CD4-positive, alpha-beta T cell treated with Interferon gamma for 1 hour (primary cell): ENCODE data around the gene RNF32.
"Not testable (repeated sequence)": the region's sequence is repeated elsewhere in the genome, so short reads cannot be mapped to it uniquely, and the experiment has no call there.

Experiments used
- DNase-seq: peaks from one replicate; pipeline ENCODE4 v3.0.0-alpha.2; 2020

Gene RNF32

GRCh38 chr7:156676263-156676662 lies 35.7 kb downstream of the RNF32 start:
- no peak for DNase-seq

DNA sequence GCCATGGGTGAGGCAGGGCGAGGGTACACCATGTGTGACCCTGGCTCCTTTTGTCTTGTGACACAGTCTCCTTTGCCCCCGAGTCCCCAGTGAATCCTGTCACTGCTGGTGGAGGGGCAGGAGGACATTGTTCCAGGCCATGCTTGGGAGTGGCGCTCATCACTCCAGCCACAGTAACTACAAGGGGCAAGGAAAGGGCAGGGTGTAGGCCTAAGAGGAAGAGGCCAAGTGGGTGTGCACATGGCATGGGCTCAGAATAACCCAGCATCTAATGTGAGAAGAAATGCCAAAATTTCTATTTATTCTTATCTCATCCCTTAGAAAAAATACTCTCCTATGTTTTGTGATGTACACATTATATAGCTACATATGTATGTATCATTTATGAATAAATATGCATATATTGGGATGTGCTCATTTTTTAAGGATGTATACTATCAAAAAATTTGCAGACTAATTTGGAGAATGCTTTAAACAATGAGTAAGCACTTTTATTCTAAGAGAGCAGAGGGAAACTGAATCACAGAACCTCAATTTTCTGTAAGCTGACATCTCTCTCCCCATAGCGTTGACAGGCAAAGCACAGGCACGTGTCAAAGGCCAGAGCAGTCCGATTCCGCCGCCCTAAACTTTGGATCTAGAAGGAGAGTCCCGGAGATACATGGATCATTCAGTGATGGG lies 36.9 kb downstream of the RNF32 start:
- no peak for DNase-seq

DNA sequence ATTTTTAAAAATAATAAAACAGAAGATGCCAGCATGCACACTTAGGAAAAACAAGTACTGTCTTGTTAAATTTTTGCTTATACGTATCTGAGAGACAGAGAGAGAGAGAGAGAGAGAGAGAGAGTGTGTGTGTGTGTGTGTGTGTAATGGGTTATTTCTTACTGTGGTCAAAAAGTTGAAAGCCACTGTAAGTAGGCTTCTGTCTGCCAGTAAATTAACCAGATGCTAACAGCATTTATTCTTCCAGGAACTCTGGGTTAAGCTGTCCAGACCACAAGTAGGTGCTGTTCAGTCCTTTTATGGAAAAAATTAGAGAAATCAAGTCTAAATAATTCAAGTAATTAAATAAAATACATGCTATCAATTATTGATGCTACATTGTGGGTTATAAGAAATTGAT lies 39.7 kb downstream of the RNF32 start:
- DNase-seq: no peak

- no peak for DNase-seq
These were observed 42.4 kb downstream of the RNF32 start for GRCh38 chr7:156682928-156683327.

DNA sequence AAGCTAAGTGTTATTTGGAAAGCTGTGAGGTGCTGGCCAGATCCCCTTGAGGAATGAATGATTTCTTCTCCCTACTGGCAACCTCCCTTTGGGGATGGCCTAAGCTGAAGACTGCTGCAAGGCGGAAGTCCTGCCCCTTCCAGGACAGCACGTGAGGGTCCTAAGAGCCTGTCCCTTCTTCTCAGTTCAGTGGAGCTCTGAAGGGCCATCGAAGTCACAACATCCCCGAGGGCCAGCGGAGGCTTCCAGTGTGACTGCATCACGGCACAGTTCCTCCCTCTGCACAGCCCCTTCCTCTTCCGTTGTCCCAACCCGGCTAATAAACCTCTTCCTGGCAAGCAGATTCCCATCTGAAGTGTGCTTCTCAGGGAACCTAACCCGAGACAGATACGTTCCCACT lies 43.7 kb downstream of the RNF32 start:
- no peak for DNase-seq

GRCh38 chr7:156684661-156685060 lies 44.1 kb downstream of the RNF32 start:
- DNase-seq: no peak

DNA sequence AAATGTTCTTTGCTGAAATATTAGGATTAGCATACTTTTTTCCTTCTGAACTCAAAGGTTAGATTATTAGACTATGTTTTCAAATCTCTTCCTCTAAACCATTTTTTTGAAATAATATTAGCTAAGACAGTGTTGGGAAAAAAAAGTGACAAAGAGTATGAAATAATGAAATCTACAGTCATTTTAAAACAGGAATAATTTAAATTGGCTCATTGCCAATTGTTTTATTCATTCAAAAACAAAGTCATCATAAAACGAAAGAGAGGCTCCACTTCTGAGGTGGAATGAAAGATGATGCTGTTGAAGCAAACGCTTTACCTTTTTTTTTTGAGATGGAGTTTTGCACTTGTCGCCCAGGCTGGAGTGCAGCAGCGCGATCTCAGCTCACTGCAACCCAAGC lies 51.2 kb downstream of the RNF32 start:
- no peak for DNase-seq

DNA sequence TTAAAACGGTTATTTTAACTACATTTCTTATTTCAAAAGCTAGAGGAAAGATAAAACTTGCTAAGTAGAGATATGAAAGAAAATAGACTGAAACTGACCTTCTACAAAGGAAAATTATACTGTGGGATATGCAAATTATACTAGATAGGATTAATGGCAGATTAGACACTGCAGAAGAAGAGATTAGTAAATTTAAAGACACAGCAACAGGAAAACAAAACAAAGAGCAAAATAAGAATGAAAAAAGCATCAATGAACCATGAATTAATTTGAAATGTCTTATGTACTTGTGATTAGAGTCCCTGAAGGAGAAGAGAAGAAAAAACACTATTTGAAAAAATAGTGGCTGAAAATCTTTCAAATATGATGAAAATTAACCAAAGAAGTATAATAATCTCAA lies 52.3 kb downstream of the RNF32 start:
- no peak for DNase-seq

GRCh38 chr7:156693627-156694026 lies 53.1 kb downstream of the RNF32 start:
- no peak for DNase-seq

DNA sequence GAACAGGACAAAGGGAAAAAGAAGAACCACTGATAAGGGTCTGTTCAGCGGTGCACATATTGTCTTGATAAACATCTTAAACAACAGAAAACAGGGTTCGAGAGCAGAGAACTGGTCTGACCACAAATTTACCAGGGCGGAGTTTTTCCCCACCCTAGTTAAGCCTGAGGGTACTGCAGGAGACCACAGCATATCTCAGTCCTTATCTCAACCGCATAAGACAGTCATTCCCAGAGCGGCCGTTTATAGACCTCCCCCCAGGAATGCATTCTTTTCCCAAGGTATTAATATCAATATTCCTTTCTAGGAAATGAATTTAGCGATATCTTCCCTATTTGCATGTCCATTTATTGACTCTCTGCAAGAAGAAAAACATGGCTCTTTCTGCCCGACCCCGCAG lies 56.7 kb downstream of the RNF32 start:
- not testable (repeated sequence) for DNase-seq

DNA sequence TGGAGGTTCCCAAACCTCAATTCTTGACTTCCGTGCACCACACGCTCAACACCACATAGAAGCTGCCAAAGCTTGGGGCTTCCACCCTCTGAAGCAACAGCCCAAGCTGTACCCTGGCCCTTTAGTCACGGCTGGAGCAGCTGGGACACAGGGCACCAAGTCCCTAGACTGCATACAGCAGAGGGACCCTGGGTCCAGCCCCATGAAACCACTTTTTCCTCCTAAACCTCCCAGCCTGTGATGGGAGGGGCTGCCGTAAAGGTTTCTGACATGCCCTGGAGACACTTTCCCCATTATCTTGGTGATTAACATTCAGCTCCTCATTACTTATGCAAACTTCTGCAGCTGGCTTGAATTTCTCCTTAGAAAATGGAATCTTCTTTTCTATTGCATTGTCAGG lies 57.9 kb downstream of the RNF32 start:
- not testable (repeated sequence) for DNase-seq

- DNase-seq: not testable (repeated sequence)
These were observed 61.2 kb downstream of the RNF32 start for GRCh38 chr7:156701787-156702186.

DNA sequence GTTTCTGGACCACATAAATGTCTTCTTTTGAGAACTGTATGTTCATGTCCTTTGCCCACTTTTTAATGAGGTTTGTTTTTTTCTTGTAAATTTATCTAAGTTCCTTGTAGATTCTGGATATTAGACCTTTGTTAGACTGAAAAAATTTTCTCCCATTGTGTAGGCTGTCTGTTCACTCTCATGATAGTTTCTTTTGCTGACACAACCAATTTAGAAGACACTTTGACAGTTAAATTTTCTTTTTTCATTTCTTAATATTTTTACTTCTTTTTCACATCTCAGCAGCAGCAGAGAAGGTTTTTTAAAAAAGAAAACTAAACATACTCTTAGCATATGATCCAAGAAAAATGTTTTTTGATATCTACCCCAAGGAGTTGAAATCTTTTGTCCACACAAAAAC lies 61.8 kb downstream of the RNF32 start:
- no peak for DNase-seq

DNA sequence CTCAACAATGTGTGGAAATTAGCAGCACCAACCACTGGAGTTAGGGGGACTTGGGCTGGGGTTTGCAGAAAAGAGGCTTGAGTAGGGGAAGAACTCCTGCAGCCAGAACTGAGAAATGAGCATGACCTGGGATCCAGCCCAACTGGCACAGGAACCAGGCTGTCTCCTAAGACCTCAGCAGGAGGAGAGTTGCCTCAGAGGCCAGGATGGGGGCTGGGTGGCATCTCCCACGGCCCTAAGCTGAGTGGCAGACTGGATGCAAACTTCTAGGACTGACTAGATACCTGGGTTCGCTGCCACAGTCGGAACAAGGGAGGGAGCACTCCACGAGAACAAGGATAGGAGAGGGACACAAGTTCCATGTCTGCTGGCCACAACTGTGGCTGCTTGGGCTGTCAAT lies 62.6 kb downstream of the RNF32 start:
- DNase-seq: no peak

DNA sequence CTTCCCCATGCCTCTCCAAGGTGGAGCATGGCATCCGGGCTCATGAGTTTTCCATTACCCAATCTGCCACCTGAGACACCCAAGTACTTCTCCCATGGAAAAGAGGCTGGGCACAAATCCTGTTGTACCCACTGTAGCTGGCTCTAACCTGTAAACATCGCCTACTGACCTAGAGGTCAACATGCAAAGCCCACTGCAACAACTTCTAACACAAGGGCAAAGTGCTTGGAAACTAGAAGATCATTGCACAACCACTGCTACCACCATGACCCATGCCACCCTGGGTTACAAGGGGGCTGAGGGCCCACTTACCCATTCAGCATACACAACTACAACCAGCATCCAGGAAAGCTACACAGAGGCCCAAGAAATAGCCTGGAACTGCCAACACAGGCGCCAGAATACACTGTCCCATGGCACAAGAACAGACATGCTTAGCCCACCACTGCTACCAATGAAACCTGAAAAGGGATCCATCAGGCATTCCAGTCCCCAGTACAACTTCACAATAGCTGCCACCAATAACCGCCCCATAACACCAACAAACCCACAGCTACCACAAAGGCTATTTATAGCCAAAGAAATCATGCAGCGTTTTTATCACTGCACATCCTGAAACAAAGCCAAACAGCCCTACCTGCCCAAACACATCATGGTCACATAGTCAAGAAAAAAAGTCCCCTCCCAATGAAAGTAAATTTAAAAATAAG lies 63.4 kb downstream of the RNF32 start:
- no peak for DNase-seq

- no peak for DNase-seq
These were observed 81.7 kb downstream of the RNF32 start for GRCh38 chr7:156722043-156722826.

GRCh38 chr7:156725073-156725472 lies 84.5 kb downstream of the RNF32 start:
- DNase-seq: no peak

- no peak for DNase-seq
These were observed 85.4 kb downstream of the RNF32 start for GRCh38 chr7:156725936-156726335.
